Dedifferentiated amniotic fluid mesenchymal stem cell (primary cell): ENCODE results near the gene TIMMDC1.
"Not testable (repeated sequence)": the region's sequence is repeated elsewhere in the genome, so short reads cannot be mapped to it uniquely, and the experiment has no call there.

Experiments
- DNase-seq: peaks from one replicate; pipeline ENCODE4 v3.0.0-alpha.2; 2016; ENCODE audit errors: extremely low spot score

The TIMMDC1 gene

GRCh38 chr3:119557192-119557876 lies 59.0 kb downstream of the TIMMDC1 start:
- DNase-seq = no peak

GRCh38 chr3:119557877-119558269 lies 59.5 kb downstream of the TIMMDC1 start:
- DNase-seq = no peak

- DNase-seq = no peak
Measured at GRCh38 chr3:119558626-119559317, 60.4 kb downstream of the TIMMDC1 start.

- DNase-seq = no peak
Measured at GRCh38 chr3:119559441-119559963, 61.2 kb downstream of the TIMMDC1 start, which contains the start of gene CD80. TSS of gene CD80 (minus strand) at chr3:119559614. CDS start at chr3:119557728, 1,886 bp downstream.

- DNase-seq = no peak
Measured at GRCh38 chr3:119560160-119560559, 61.8 kb downstream of the TIMMDC1 start.

GRCh38 chr3:119562307-119562961 lies 64.1 kb downstream of the TIMMDC1 start:
- DNase-seq = no peak

- not testable (repeated sequence) for DNase-seq
Measured at GRCh38 chr3:119563334-119563733, 65.0 kb downstream of the TIMMDC1 start.

- no peak for DNase-seq
Measured at GRCh38 chr3:119569156-119569555, 70.8 kb downstream of the TIMMDC1 start.

- no peak for DNase-seq
Measured at GRCh38 chr3:119570229-119570628, 71.9 kb downstream of the TIMMDC1 start.

GRCh38 chr3:119571230-119571629 lies 72.9 kb downstream of the TIMMDC1 start:
- no peak for DNase-seq

- DNase-seq = no peak
Measured at GRCh38 chr3:119571688-119572087, 73.3 kb downstream of the TIMMDC1 start.
